C4-2B (cell line): Measurements from ENCODE around the gene COQ8A.

ENCODE experiments used
- H3K27ac ChIP-seq: fragments of 450-650 bp; 2 replicates; pipeline ENCODE4 v1.5.1; 2017
- CTCF ChIP-seq: fragments of 450-650 bp; conservative IDR thresholded peaks from 2 replicates; pipeline ENCODE4 v1.5.1; 2017; ENCODE audit warnings: mild to moderate bottlenecking
- ZFX ChIP-seq: fragments of 450-650 bp; IDR thresholded peaks from 2 replicates; pipeline ENCODE4 v1.6.1; 2017

COQ8A gene

GRCh38 chr1:226960944-226961765, 21.1 kb downstream of the COQ8A start:
- no peak overlapping the region for H3K27ac ChIP-seq
- no peak for TF ChIP-seq CTCF
- no peak for TF ChIP-seq ZFX

- TF ChIP-seq ZFX (no peak), CTCF (no peak)
- no peak overlapping the region for H3K27ac ChIP-seq
These were observed 22.6 kb downstream of the COQ8A start for GRCh38 chr1:226962421-226963391.

- no peak for TF ChIP-seq CTCF
- no peak for TF ChIP-seq ZFX
- no peak overlapping the region for H3K27ac ChIP-seq
These were observed 24.0 kb downstream of the COQ8A start for GRCh38 chr1:226964068-226964425.

GRCh38 chr1:226964611-226965486, 24.8 kb downstream of the COQ8A start:
- TF ChIP-seq CTCF (no peak), ZFX (no peak)
- no peak overlapping the region for H3K27ac ChIP-seq

- no peak for TF ChIP-seq ZFX
- no peak for TF ChIP-seq CTCF
These were observed 25.7 kb downstream of the COQ8A start for GRCh38 chr1:226965581-226966440.

GRCh38 chr1:226966683-226967082, 26.6 kb downstream of the COQ8A start:
- H3K27ac ChIP-seq: no peak overlapping the region
- TF ChIP-seq ZFX (no peak), CTCF (no peak)

More at GRCh38 chr1:226965581-226966440, 25.7 kb downstream of the COQ8A start:
- H3K27ac ChIP-seq: no peak overlapping the region
